Measurements from ENCODE around the gene PRR5. TPM values are rescaled to one million over a fixed set of nuclear protein-coding genes. Genes with fewer than 3 reads are reported as not detected.

PRR5 gene
- total and polyA plus RNA-seq, 2 of the 13 experiments (the other 11 are each of a cell fraction or from before 2014, with no cell fraction given) = 11.6 to 27.5 TPM

- TF ChIP-seq SSRP1 (CRISPR knock-in tag; IDR thresholded peaks at IDR 0.05) (no peak), NR2C2 (CRISPR knock-in tag; IDR thresholded peaks at IDR 0.05; ENCODE audit: borderline replicate concordance) (peak; percentile 26; the same call in 1 of the 2 replicates), KDM2A (CRISPR knock-in tag; IDR thresholded peaks at IDR 0.05; ENCODE audit: borderline replicate concordance, low read depth) (peak; percentile 26; the same call in 1 of the 2 replicates), PATZ1 (CRISPR knock-in tag; IDR thresholded peaks at IDR 0.05) (peak; percentile 85)
- TF ChIP-seq, protein P1, sequence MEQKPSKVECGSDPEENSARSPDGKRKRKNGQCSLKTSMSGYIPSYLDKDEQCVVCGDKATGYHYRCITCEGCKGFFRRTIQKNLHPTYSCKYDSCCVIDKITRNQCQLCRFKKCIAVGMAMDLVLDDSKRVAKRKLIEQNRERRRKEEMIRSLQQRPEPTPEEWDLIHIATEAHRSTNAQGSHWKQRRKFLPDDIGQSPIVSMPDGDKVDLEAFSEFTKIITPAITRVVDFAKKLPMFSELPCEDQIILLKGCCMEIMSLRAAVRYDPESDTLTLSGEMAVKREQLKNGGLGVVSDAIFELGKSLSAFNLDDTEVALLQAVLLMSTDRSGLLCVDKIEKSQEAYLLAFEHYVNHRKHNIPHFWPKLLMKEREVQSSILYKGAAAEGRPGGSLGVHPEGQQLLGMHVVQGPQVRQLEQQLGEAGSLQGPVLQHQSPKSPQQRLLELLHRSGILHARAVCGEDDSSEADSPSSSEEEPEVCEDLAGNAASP (CRISPR knock-in tag; IDR thresholded peaks at IDR 0.05; ENCODE audit: borderline replicate concordance) = 0 out of 2 replicates have a peak, but pooled peaks have one; percentile 38
Observed at GRCh38 chr22:44668190-44668885, 33.7 kb upstream of the PRR5 start (continued).

GRCh38 chr22:44668886-44669521, 33.0 kb upstream of the PRR5 start:
- CTCF ChIA-PET (ENCODE audit: low intra/inter-chr PET ratio, low total read pairs) = interaction anchor here (1.0 to 1.6 kb wide), 2 partner anchors 16 kb away, joined by 4 read pairs; no protein-coding TSS in a partner anchor
- H3K79me2 ChIP-seq (ENCODE audit: insufficient read depth, low read length) = no peaks in the 10 kb centered on the region
- ATAC-seq (no peak), FAIRE-seq (no peak), DNase-seq (ENCODE audit: low spot score) (no peak)
- no peaks in the 10 kb centered on the region for H4K20me1 ChIP-seq (ENCODE audit: insufficient read depth, low read length)
- in situ Hi-C loops (cut with HindIII; ENCODE audit: extremely low pct_ligation_motif_present, low pct_unique_long_range_greater_than_20kb) (no loop called here), intact Hi-C loops (cut with micrococcal nuclease; ENCODE audit: unreplicated experiment) (no loop called here)
- no peaks in the 10 kb centered on the region for H3K9me3 ChIP-seq (ENCODE audit: low read length)
- H3K36me3 ChIP-seq (replicated peaks in 1 of 2; ENCODE audit: control insufficient read depth in 1 of 2, insufficient read depth in 2 of 2, low read length in 2 of 2) = no peaks in the 10 kb centered on the region
- POLR2A ChIA-PET = no interaction called here
- peak overlapping the region; percentile 67 for H3K4me2 ChIP-seq (ENCODE audit: low read depth, low read length)
- peak overlapping the region; percentile 42 to 67 (median 59); a peak in 4 of 6 replicates for H3K4me3 ChIP-seq (replicated peaks in 1 of 3; ENCODE audit: insufficient read depth in 1 of 3, low read depth in 2 of 3, low read length in 3 of 3)
- no TSS peak for BruUV-seq (replicated peaks)
- H3K9ac ChIP-seq (ENCODE audit: insufficient read depth, low read depth, low read length) = no peak overlapping the region; the same call in 1 of the 2 replicates
- peaks cover 1 to 18% of the 10 kb centered on the region in 2 experiments; a peak in 4 of 5 replicates for H3K27me3 ChIP-seq (ENCODE audit: control insufficient read depth in 1 of 2, insufficient read depth in 2 of 2, low read length in 2 of 2)
- H2AFZ ChIP-seq (ENCODE audit: low read length) = no peak overlapping the region
- H3K27ac ChIP-seq (ENCODE audit: extremely low read length, insufficient read depth, low read length) = no peak overlapping the region
- WGBS (ENCODE audit: low lambda C conversion rate) = 11% methylated on average over 28 of the region's 45 CpGs
- peaks cover 33% of the 10 kb centered on the region for H3K4me1 ChIP-seq (ENCODE audit: insufficient read depth, low read length)
- TF ChIP-seq, protein P2, sequence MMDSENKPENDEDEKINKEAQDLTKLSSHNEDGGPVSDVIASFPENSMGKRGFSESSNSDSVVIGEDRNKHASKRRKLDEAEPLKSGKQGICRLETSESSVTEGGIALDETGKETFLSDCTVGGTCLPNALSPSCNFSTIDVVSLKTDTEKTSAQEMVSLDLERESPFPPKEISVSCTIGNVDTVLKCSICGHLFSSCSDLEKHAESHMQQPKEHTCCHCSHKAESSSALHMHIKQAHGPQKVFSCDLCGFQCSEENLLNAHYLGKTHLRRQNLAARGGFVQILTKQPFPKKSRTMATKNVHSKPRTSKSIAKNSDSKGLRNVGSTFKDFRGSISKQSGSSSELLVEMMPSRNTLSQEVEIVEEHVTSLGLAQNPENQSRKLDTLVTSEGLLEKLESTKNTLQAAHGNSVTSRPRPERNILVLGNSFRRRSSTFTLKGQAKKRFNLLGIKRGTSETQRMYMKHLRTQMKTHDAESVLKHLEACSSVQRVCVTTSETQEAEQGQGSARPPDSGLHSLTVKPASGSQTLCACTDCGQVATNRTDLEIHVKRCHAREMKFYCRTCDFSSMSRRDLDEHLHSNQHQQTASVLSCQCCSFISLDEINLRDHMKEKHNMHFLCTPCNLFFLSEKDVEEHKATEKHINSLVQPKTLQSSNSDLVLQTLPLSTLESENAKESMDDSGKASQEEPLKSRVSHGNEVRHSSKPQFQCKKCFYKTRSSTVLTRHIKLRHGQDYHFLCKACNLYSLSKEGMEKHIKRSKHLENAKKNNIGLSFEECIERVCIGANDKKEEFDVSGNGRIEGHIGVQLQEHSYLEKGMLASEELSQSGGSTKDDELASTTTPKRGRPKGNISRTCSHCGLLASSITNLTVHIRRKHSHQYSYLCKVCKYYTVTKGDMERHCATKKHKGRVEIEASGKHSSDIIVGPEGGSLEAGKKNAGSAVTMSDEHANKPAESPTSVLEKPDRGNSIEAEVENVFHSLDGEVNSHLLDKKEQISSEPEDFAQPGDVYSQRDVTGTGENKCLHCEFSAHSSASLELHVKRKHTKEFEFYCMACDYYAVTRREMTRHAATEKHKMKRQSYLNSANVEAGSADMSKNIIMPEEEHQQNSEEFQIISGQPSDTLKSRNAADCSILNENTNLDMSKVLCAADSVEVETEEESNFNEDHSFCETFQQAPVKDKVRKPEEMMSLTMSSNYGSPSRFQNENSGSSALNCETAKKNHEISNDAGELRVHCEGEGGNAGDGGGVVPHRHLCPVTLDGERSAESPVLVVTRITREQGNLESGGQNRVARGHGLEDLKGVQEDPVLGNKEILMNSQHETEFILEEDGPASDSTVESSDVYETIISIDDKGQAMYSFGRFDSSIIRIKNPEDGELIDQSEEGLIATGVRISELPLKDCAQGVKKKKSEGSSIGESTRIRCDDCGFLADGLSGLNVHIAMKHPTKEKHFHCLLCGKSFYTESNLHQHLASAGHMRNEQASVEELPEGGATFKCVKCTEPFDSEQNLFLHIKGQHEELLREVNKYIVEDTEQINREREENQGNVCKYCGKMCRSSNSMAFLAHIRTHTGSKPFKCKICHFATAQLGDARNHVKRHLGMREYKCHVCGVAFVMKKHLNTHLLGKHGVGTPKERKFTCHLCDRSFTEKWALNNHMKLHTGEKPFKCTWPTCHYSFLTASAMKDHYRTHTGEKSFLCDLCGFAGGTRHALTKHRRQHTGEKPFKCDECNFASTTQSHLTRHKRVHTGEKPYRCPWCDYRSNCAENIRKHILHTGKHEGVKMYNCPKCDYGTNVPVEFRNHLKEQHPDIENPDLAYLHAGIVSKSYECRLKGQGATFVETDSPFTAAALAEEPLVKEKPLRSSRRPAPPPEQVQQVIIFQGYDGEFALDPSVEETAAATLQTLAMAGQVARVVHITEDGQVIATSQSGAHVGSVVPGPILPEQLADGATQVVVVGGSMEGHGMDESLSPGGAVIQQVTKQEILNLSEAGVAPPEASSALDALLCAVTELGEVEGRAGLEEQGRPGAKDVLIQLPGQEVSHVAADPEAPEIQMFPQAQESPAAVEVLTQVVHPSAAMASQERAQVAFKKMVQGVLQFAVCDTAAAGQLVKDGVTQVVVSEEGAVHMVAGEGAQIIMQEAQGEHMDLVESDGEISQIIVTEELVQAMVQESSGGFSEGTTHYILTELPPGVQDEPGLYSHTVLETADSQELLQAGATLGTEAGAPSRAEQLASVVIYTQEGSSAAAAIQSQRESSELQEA (CRISPR knock-in tag; IDR thresholded peaks at IDR 0.05; ENCODE audit: not compliant biosample characterization) = no peak
